Measurements from ENCODE around the gene EBF3.

EBF3 gene

DNA sequence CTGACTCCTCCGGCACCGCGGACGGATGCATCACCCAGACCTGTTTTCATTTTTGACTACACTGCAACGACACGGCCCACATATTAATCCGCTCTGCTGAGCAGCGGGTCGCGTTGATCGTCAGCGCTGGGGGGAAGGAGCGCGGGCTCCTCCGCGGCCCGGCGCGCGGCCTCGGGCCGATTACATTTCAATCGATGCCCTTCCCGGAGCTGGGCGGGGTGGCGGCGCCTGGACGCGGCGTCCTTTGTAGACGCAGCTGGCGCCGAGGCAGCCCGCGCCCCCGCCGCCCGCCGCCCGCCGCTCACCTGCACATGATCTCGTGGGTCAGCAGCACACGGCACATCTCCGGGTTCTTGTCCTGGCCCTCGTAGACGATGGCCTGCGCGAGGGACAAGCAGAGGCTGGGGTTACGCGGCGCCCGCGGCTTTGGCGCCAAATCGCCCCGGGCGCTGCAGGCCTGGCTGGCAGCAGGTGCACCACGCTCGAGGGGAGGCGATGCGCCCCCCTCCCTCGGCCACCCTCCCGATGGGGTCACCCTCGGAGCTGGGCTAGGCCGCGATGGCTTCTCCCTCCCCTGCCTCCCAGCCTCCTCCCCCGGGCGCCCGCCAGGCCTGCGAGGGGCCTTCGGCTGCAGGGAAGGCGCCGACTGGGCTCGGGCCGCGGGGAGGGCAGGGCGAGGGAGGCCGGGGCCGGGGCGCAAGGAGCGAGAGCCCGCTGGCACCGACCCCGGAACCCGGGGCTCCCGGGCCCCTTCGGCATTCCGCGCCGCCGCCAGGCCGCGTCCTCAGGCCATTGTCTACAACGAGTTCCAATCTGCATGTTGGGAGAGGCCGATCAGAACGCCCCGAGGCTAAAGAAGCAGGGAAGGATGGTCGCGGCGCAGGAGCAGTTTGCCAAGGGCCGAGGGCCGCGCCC is 5.2 kb downstream of the EBF3 start:
- no peaks in the 10 kb centered on the region for H3K79me1 ChIP-seq (replicated peaks; ENCODE audit: low read length, poor library complexity, severe bottlenecking)
- peaks cover 32% of the 10 kb centered on the region for H3K4me1 ChIP-seq (ENCODE audit: control insufficient read depth, insufficient read depth, low read depth, low read length)
- H3K23ac ChIP-seq (ENCODE audit: low read length in 2 of 2), result peak overlapping the region in 1 of 2 experiments; percentile 59
- peak overlapping the region; percentile 69 for H2AFZ ChIP-seq (ENCODE audit: low read depth, low read length)
- no peak overlapping the region for H3K27ac ChIP-seq (ENCODE audit: low read length, poor library complexity, severe bottlenecking)
- peaks cover 0 to 52% of the 10 kb centered on the region in 2 experiments for H3K27me3 ChIP-seq (ENCODE audit: control insufficient read depth in 1 of 2, insufficient read depth in 1 of 2, low read length in 2 of 2)
- no peak overlapping the region for H2BK120ac ChIP-seq (ENCODE audit: low read depth, low read length)
- 3% methylated on average over 77 of the region's 103 CpGs for WGBS
- H3K9ac ChIP-seq (ENCODE audit: low read length), result peak overlapping the region; percentile 98
- no peak overlapping the region for H4K91ac ChIP-seq (ENCODE audit: low read length)
- H3K36me3 ChIP-seq (ENCODE audit: control insufficient read depth in 1 of 2, insufficient read depth in 2 of 2, low read depth in 1 of 2, low read length in 2 of 2), result peaks cover 0 to 67% of the 10 kb centered on the region in 2 experiments
- peak overlapping the region; percentile 29 for H3K4me2 ChIP-seq (ENCODE audit: low read length, poor library complexity, severe bottlenecking)
- peak overlapping the region; percentile 12 to 26 for H3K18ac ChIP-seq (ENCODE audit: low read depth in 1 of 2, low read length in 2 of 2)
- H2BK15ac ChIP-seq (ENCODE audit: low read depth, poor library complexity, severe bottlenecking), result peak overlapping the region; percentile 90
- no peak overlapping the region for H2AK5ac ChIP-seq (ENCODE audit: low read length, severe bottlenecking)
- H3K9me3 ChIP-seq (ENCODE audit: control insufficient read depth, low read length), result no peaks in the 10 kb centered on the region
- peak overlapping the region; percentile 12 for H4K8ac ChIP-seq (ENCODE audit: low read length)
- H3K4me3 ChIP-seq (ENCODE audit: insufficient read depth in 1 of 2, low read depth in 1 of 2, low read length in 2 of 2), result peak overlapping the region; percentile 26 to 87
- H2BK12ac ChIP-seq (ENCODE audit: low read length in 2 of 2), result no peak overlapping the region
- H3K14ac ChIP-seq (ENCODE audit: low read length in 2 of 2), result no peak overlapping the region
- no peak overlapping the region for H2BK5ac ChIP-seq (ENCODE audit: low read depth, low read length, poor library complexity, severe bottlenecking)
- no peak for DNase-seq
- no peak overlapping the region for H3K4ac ChIP-seq (ENCODE audit: low read depth in 1 of 2, low read length in 2 of 2)

- H3K79me1 ChIP-seq (replicated peaks; ENCODE audit: low read length, poor library complexity, severe bottlenecking), result no peaks in the 10 kb centered on the region
- no peak overlapping the region for H4K91ac ChIP-seq (ENCODE audit: low read length)
- H4K8ac ChIP-seq (ENCODE audit: low read length), result no peak overlapping the region
- no peak overlapping the region for H3K14ac ChIP-seq (ENCODE audit: low read length in 2 of 2)
- no peak overlapping the region for H3K4me2 ChIP-seq (ENCODE audit: low read length, poor library complexity, severe bottlenecking)
- peak overlapping the region in 1 of 2 experiments; percentile 87 for H3K4me3 ChIP-seq (ENCODE audit: insufficient read depth in 1 of 2, low read depth in 1 of 2, low read length in 2 of 2)
- no peak overlapping the region for H2BK5ac ChIP-seq (ENCODE audit: low read depth, low read length, poor library complexity, severe bottlenecking)
- no peak overlapping the region for H3K18ac ChIP-seq (ENCODE audit: low read depth in 1 of 2, low read length in 2 of 2)
- no peak overlapping the region for H2BK15ac ChIP-seq (ENCODE audit: low read depth, poor library complexity, severe bottlenecking)
- no peak overlapping the region for H2AK5ac ChIP-seq (ENCODE audit: low read length, severe bottlenecking)
- H3K27me3 ChIP-seq (ENCODE audit: control insufficient read depth in 1 of 2, insufficient read depth in 1 of 2, low read length in 2 of 2), result peaks cover 0 to 56% of the 10 kb centered on the region in 2 experiments
- H3K9me3 ChIP-seq (ENCODE audit: control insufficient read depth, low read length), result no peaks in the 10 kb centered on the region
- no peak for DNase-seq
- no peak overlapping the region for H2AFZ ChIP-seq (ENCODE audit: low read depth, low read length)
- no peak overlapping the region for H3K4ac ChIP-seq (ENCODE audit: low read depth in 1 of 2, low read length in 2 of 2)
- H2BK120ac ChIP-seq (ENCODE audit: low read depth, low read length), result no peak overlapping the region
- H3K23ac ChIP-seq (ENCODE audit: low read length in 2 of 2), result no peak overlapping the region
- peaks cover 28% of the 10 kb centered on the region for H3K4me1 ChIP-seq (ENCODE audit: control insufficient read depth, insufficient read depth, low read depth, low read length)
- 35% methylated on average over 12 of the region's 16 CpGs for WGBS
- H2BK12ac ChIP-seq (ENCODE audit: low read length in 2 of 2), result no peak overlapping the region
- H3K9ac ChIP-seq (ENCODE audit: low read length), result peak overlapping the region; percentile 98
- H3K27ac ChIP-seq (ENCODE audit: low read length, poor library complexity, severe bottlenecking), result no peak overlapping the region
- peaks cover 0 to 67% of the 10 kb centered on the region in 2 experiments for H3K36me3 ChIP-seq (ENCODE audit: control insufficient read depth in 1 of 2, insufficient read depth in 2 of 2, low read depth in 1 of 2, low read length in 2 of 2)
Observed at GRCh38 chr10:129958148-129958628, 5.9 kb downstream of the EBF3 start.

GRCh38 chr10:129956876-129957673 is 7.0 kb downstream of the EBF3 start:
- no peak overlapping the region for H3K27ac ChIP-seq (ENCODE audit: low read length, poor library complexity, severe bottlenecking)
- no peak overlapping the region for H4K8ac ChIP-seq (ENCODE audit: low read length)
- H3K9me3 ChIP-seq (ENCODE audit: control insufficient read depth, low read length), result no peaks in the 10 kb centered on the region
- no peak overlapping the region for H4K91ac ChIP-seq (ENCODE audit: low read length)
- H3K4ac ChIP-seq (ENCODE audit: low read depth in 1 of 2, low read length in 2 of 2), result no peak overlapping the region
- H2AFZ ChIP-seq (ENCODE audit: low read depth, low read length), result no peak overlapping the region
- no peak overlapping the region for H3K18ac ChIP-seq (ENCODE audit: low read depth in 1 of 2, low read length in 2 of 2)
- no peaks in the 10 kb centered on the region for H3K79me1 ChIP-seq (replicated peaks; ENCODE audit: low read length, poor library complexity, severe bottlenecking)
- peaks cover 0 to 62% of the 10 kb centered on the region in 2 experiments for H3K36me3 ChIP-seq (ENCODE audit: control insufficient read depth in 1 of 2, insufficient read depth in 2 of 2, low read depth in 1 of 2, low read length in 2 of 2)
- no peak overlapping the region for H2BK5ac ChIP-seq (ENCODE audit: low read depth, low read length, poor library complexity, severe bottlenecking)
- peaks cover 0 to 45% of the 10 kb centered on the region in 2 experiments for H3K27me3 ChIP-seq (ENCODE audit: control insufficient read depth in 1 of 2, insufficient read depth in 1 of 2, low read length in 2 of 2)
- no peak overlapping the region for H2BK12ac ChIP-seq (ENCODE audit: low read length in 2 of 2)
- H3K4me3 ChIP-seq (ENCODE audit: insufficient read depth in 1 of 2, low read depth in 1 of 2, low read length in 2 of 2), result peak overlapping the region in 1 of 2 experiments; percentile 87
- H2BK120ac ChIP-seq (ENCODE audit: low read depth, low read length), result no peak overlapping the region
- no peak for DNase-seq
- H3K4me1 ChIP-seq (ENCODE audit: control insufficient read depth, insufficient read depth, low read depth, low read length), result peaks cover 22% of the 10 kb centered on the region
- no peak overlapping the region for H3K14ac ChIP-seq (ENCODE audit: low read length in 2 of 2)
- H3K23ac ChIP-seq (ENCODE audit: low read length in 2 of 2), result no peak overlapping the region
- no peak overlapping the region for H2AK5ac ChIP-seq (ENCODE audit: low read length, severe bottlenecking)
- H3K9ac ChIP-seq (ENCODE audit: low read length), result peak overlapping the region; percentile 98
- H2BK15ac ChIP-seq (ENCODE audit: low read depth, poor library complexity, severe bottlenecking), result no peak overlapping the region
- H3K4me2 ChIP-seq (ENCODE audit: low read length, poor library complexity, severe bottlenecking), result no peak overlapping the region
- 41% methylated on average over 18 of the region's 18 CpGs for WGBS

DNA sequence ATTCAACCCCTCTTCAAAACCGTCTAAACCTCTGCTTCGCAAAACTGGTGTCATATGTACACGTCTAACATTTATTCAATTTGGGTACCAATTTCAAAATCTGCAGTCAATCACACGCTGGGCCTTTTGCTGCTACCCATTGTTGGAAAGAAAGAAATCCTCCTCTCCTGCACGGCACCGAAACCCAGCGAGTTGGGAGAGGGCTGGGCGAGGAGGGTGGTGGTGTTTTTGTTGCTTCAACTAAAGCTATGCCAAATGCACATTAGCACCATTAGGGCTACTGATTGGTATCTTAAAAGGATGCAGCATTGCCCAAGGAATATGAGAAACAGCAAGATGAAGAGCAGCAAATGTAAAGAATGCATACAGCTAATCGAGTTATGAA is 7.8 kb downstream of the EBF3 start:
- Histone ChIP-seq H3K23ac (ENCODE audit: low read length in 2 of 2) (no peak overlapping the region), H2AK5ac (ENCODE audit: low read length, severe bottlenecking) (no peak overlapping the region), H3K14ac (ENCODE audit: low read length in 2 of 2) (no peak overlapping the region), H2BK12ac (ENCODE audit: low read length in 2 of 2) (no peak overlapping the region), H2AFZ (ENCODE audit: low read depth, low read length) (no peak overlapping the region), H3K18ac (ENCODE audit: low read depth in 1 of 2, low read length in 2 of 2) (no peak overlapping the region), H4K8ac (ENCODE audit: low read length) (no peak overlapping the region), H3K4me1 (ENCODE audit: control insufficient read depth, insufficient read depth, low read depth, low read length) (peaks cover 22% of the 10 kb centered on the region), H4K91ac (ENCODE audit: low read length) (no peak overlapping the region), H3K27ac (ENCODE audit: low read length, poor library complexity, severe bottlenecking) (peak overlapping the region; percentile 2), H3K4me2 (ENCODE audit: low read length, poor library complexity, severe bottlenecking) (no peak overlapping the region), H2BK5ac (ENCODE audit: low read depth, low read length, poor library complexity, severe bottlenecking) (no peak overlapping the region), H2BK120ac (ENCODE audit: low read depth, low read length) (no peak overlapping the region), H3K4me3 (ENCODE audit: insufficient read depth in 1 of 2, low read depth in 1 of 2, low read length in 2 of 2) (peak overlapping the region in 1 of 2 experiments; percentile 87), H3K9ac (ENCODE audit: low read length) (peak overlapping the region; percentile 98), H3K9me3 (ENCODE audit: control insufficient read depth, low read length) (no peaks in the 10 kb centered on the region), H2BK15ac (ENCODE audit: low read depth, poor library complexity, severe bottlenecking) (no peak overlapping the region), H3K36me3 (ENCODE audit: control insufficient read depth in 1 of 2, insufficient read depth in 2 of 2, low read depth in 1 of 2, low read length in 2 of 2) (peaks cover 0 to 62% of the 10 kb centered on the region in 2 experiments), H3K4ac (ENCODE audit: low read depth in 1 of 2, low read length in 2 of 2) (no peak overlapping the region), H3K79me1 (replicated peaks; ENCODE audit: low read length, poor library complexity, severe bottlenecking) (no peaks in the 10 kb centered on the region), H3K27me3 (ENCODE audit: control insufficient read depth in 1 of 2, insufficient read depth in 1 of 2, low read length in 2 of 2) (peaks cover 0 to 37% of the 10 kb centered on the region in 2 experiments)
- DNase-seq, result no peak
- WGBS, result 69% methylated on average over 9 of the region's 9 CpGs
